Neuronal stem cell (in vitro differentiated cells): ENCODE measurements around the gene RCAN1.

Experiments used
- DNase-seq: peaks from one replicate; pipeline ENCODE4 v3.0.0-alpha.2; 2013; ENCODE audit warnings: low spot score
- H2AFZ ChIP-seq: one replicate; pipeline ENCODE4 v1.6.1; 2013; ENCODE audit warnings: mild to moderate bottlenecking, low read length, inconsistent platforms
- H2AK5ac ChIP-seq: 2 replicates; pipeline ENCODE4 v1.6.1; 2013; ENCODE audit warnings: low read depth, mild to moderate bottlenecking, inconsistent platforms, low read length, moderate library complexity, mixed read lengths
- H2BK120ac ChIP-seq: 2 replicates; pipeline ENCODE4 v1.6.1; 2013; ENCODE audit warnings: low read depth, mild to moderate bottlenecking, inconsistent platforms, low read length, moderate library complexity, mixed read lengths
- H2BK12ac ChIP-seq: one replicate; pipeline ENCODE4 v1.6.1; 2013; ENCODE audit warnings: low read length, inconsistent platforms
- H2BK15ac ChIP-seq: 2 replicates; pipeline ENCODE4 v1.6.1; 2013; ENCODE audit warnings: mild to moderate bottlenecking, low read length, inconsistent platforms, mixed read lengths
- H2BK5ac ChIP-seq: one replicate; pipeline ENCODE4 v1.6.1; 2013; ENCODE audit warnings: inconsistent platforms, mild to moderate bottlenecking, low read length, moderate library complexity
- H3K14ac ChIP-seq: one replicate; pipeline ENCODE4 v1.6.1; 2013; ENCODE audit warnings: low read length, inconsistent platforms
- H3K18ac ChIP-seq: 2 replicates; pipeline ENCODE4 v1.6.1; 2013; ENCODE audit warnings: low read length, inconsistent platforms
- H3K23ac ChIP-seq: 2 replicates; pipeline ENCODE4 v1.6.1; 2013; ENCODE audit warnings: low read depth, mild to moderate bottlenecking, mixed read lengths, low read length, inconsistent platforms; ENCODE audit not compliant: poor library complexity
- H3K27ac ChIP-seq: replicated peaks from 3 replicates; pipeline ENCODE4 v1.5.1; 2013; ENCODE audit warnings: low read length, inconsistent platforms
- H3K27me3 ChIP-seq, 3 experiments: 2 replicates each; pipeline ENCODE4 v1.6.1; 2013; ENCODE audit warnings: low read length in 3 of 3, mild to moderate bottlenecking in 2 of 3, inconsistent platforms in 1 of 3, low read depth in 1 of 3, mixed read lengths in 1 of 3, moderate library complexity in 1 of 3; ENCODE audit not compliant: control insufficient read depth in 3 of 3, insufficient read depth in 3 of 3
- H3K36me3 ChIP-seq, 2 donors: replicated peaks in 1 of 2; 2 replicates each; pipeline ENCODE4 v1.6.1; 2013; ENCODE audit warnings: low read length in 2 of 2; ENCODE audit not compliant: control insufficient read depth in 2 of 2, insufficient read depth in 2 of 2
- H3K4ac ChIP-seq: 2 replicates; pipeline ENCODE4 v1.6.1; 2013; ENCODE audit warnings: inconsistent platforms, mild to moderate bottlenecking, low read length, moderate library complexity
- H3K4me1 ChIP-seq, 2 donors: 1 replicate in 1 of 2; 2 replicates in 1 of 2; pipeline ENCODE4 v1.6.1; 2013; ENCODE audit warnings: low read length in 2 of 2, low read depth in 1 of 2; ENCODE audit not compliant: control insufficient read depth in 2 of 2, insufficient read depth in 1 of 2
- H3K4me2 ChIP-seq: one replicate; pipeline ENCODE4 v1.6.1; 2013; ENCODE audit warnings: mild to moderate bottlenecking, low read length, inconsistent platforms; ENCODE audit not compliant: insufficient read depth, poor library complexity, severe bottlenecking
- H3K4me3 ChIP-seq, 2 donors: 2 replicates each; pipeline ENCODE4 v1.5.1; 2013; ENCODE audit warnings: low read length in 2 of 2, mild to moderate bottlenecking in 2 of 2, inconsistent platforms in 1 of 2, moderate library complexity in 1 of 2
- H3K79me1 ChIP-seq: one replicate; pipeline ENCODE4 v1.6.1; 2013; ENCODE audit warnings: low read depth, mild to moderate bottlenecking, inconsistent platforms, low read length, moderate library complexity
- H3K9ac ChIP-seq: one replicate; pipeline ENCODE4 v1.6.1; 2013; ENCODE audit warnings: mild to moderate bottlenecking, low read depth, low read length, inconsistent platforms; ENCODE audit not compliant: poor library complexity
- H3K9me3 ChIP-seq, 2 donors: replicated peaks in 1 of 2; 2 replicates each; pipeline versions ENCODE3 to v1.6.1; 2013; ENCODE audit warnings: low read length in 2 of 2, mild to moderate bottlenecking in 2 of 2, inconsistent platforms in 1 of 2, low read depth in 1 of 2, mixed read lengths in 1 of 2, moderate library complexity in 1 of 2; ENCODE audit not compliant: control insufficient read depth in 2 of 2, insufficient read depth in 1 of 2
- H4K8ac ChIP-seq: one replicate; pipeline ENCODE4 v1.6.1; 2013; ENCODE audit warnings: low read depth, mild to moderate bottlenecking, inconsistent platforms, low read length, moderate library complexity
- H4K91ac ChIP-seq: one replicate; pipeline ENCODE4 v1.6.1; 2013; ENCODE audit warnings: low read length, low read depth, mild to moderate bottlenecking, inconsistent platforms; ENCODE audit not compliant: poor library complexity
- WGBS, 2 donors: extraction: QIAGEN DNeasy Blood & Tissue Kit; methylation state at CpG; one replicate each; pipeline ENCODE4 v1.1.7; 2013; ENCODE audit warnings: missing lambda C conversion rate in 2 of 2, mixed read lengths in 1 of 2; ENCODE audit not compliant: insufficient read length in 2 of 2, insufficient replicate concordance in 1 of 2; ENCODE audit errors: extremely low coverage in 2 of 2; 5-methylcytosine and 5-hydroxymethylcytosine counted together

The RCAN1 gene

GRCh38 chr21:34531399-34531798 is 83.5 kb downstream of the RCAN1 start:
- Histone ChIP-seq H3K4me3 (no peak overlapping the region), H2AFZ (no peak overlapping the region), H3K4ac (no peak overlapping the region), H3K4me1 (peaks cover 6 to 13% of the 10 kb centered on the region in 2 donors), H2AK5ac (no peak overlapping the region), H3K4me2 (no peak overlapping the region), H3K9me3 (peaks cover 5 to 11% of the 10 kb centered on the region in 2 donors), H3K79me1 (no peaks in the 10 kb centered on the region), H2BK120ac (no peak overlapping the region), H3K14ac (no peak overlapping the region), H3K9ac (no peak overlapping the region), H4K8ac (no peak overlapping the region), H3K27me3 (no peaks in the 10 kb centered on the region), H2BK5ac (no peak overlapping the region), H2BK15ac (no peak overlapping the region), H3K36me3 (no peaks in the 10 kb centered on the region), H3K18ac (no peak overlapping the region), H3K23ac (no peak overlapping the region), H2BK12ac (no peak overlapping the region), H4K91ac (no peak overlapping the region), H3K27ac (no peak overlapping the region)
- no CpG with 5 or more reads among the region's 6 CpGs for WGBS, 2 donors
- DNase-seq = no peak

- Histone ChIP-seq H3K4me2 (no peak overlapping the region), H2BK5ac (no peak overlapping the region), H2BK15ac (no peak overlapping the region), H3K27me3 (no peaks in the 10 kb centered on the region), H3K18ac (no peak overlapping the region), H3K14ac (no peak overlapping the region), H3K4me1 (peaks cover 12 to 15% of the 10 kb centered on the region in 2 donors), H3K36me3 (no peaks in the 10 kb centered on the region), H2AFZ (no peak overlapping the region), H4K91ac (no peak overlapping the region), H2AK5ac (no peak overlapping the region), H2BK12ac (no peak overlapping the region), H3K23ac (no peak overlapping the region), H3K27ac (no peak overlapping the region), H2BK120ac (no peak overlapping the region), H4K8ac (no peak overlapping the region), H3K4ac (no peak overlapping the region), H3K4me3 (no peak overlapping the region), H3K79me1 (no peaks in the 10 kb centered on the region), H3K9me3 (peaks cover 5 to 11% of the 10 kb centered on the region in 2 donors), H3K9ac (no peak overlapping the region)
- no peak for DNase-seq
Measured at GRCh38 chr21:34530261-34530660, 84.7 kb downstream of the RCAN1 start.

GRCh38 chr21:34528131-34528561 is 86.8 kb downstream of the RCAN1 start:
- Histone ChIP-seq H3K79me1 (no peaks in the 10 kb centered on the region), H3K4me1 (peaks cover 10 to 15% of the 10 kb centered on the region in 2 donors), H3K9ac (no peak overlapping the region), H3K9me3 (peaks cover 5 to 7% of the 10 kb centered on the region in 2 donors), H2AK5ac (no peak overlapping the region), H2BK12ac (no peak overlapping the region), H3K36me3 (no peaks in the 10 kb centered on the region), H3K18ac (no peak overlapping the region), H2BK120ac (no peak overlapping the region), H3K4ac (no peak overlapping the region), H4K8ac (no peak overlapping the region), H3K14ac (no peak overlapping the region), H2AFZ (no peak overlapping the region), H3K27me3 (no peaks in the 10 kb centered on the region), H2BK5ac (no peak overlapping the region), H2BK15ac (no peak overlapping the region), H3K4me2 (no peak overlapping the region), H3K4me3 (no peak overlapping the region), H4K91ac (no peak overlapping the region), H3K23ac (no peak overlapping the region), H3K27ac (no peak overlapping the region)
- no peak for DNase-seq
- no CpG with 5 or more reads among the region's 3 CpGs for WGBS, 2 donors

- H3K27ac ChIP-seq = peak overlapping the region; percentile 42
- peak; percentile 54 for DNase-seq
- no peak overlapping the region for H2BK5ac ChIP-seq
- H3K18ac ChIP-seq = no peak overlapping the region
- H3K27me3 ChIP-seq = no peaks in the 10 kb centered on the region
- peaks cover 0 to under 1% of the 10 kb centered on the region in 2 donors for H3K36me3 ChIP-seq
- H3K9ac ChIP-seq = no peak overlapping the region
- H2AFZ ChIP-seq = peak overlapping the region; percentile 74
- H3K4me1 ChIP-seq = peaks cover 10 to 15% of the 10 kb centered on the region in 2 donors
- H3K4me2 ChIP-seq = no peak overlapping the region
- no peak overlapping the region for H3K14ac ChIP-seq
- H3K23ac ChIP-seq = no peak overlapping the region
- H3K9me3 ChIP-seq = peaks cover 5 to 7% of the 10 kb centered on the region in 2 donors
- no peak overlapping the region for H3K4ac ChIP-seq
- WGBS, 2 donors = no CpG with 5 or more reads among the region's 10 CpGs
- no peak overlapping the region for H2BK12ac ChIP-seq
- H2BK120ac ChIP-seq = no peak overlapping the region
- no peak overlapping the region for H4K8ac ChIP-seq
- no peak overlapping the region for H2AK5ac ChIP-seq
- no peak overlapping the region for H2BK15ac ChIP-seq
- peak overlapping the region in 1 of 2 donors; percentile 41 for H3K4me3 ChIP-seq
- no peaks in the 10 kb centered on the region for H3K79me1 ChIP-seq
- H4K91ac ChIP-seq = no peak overlapping the region
Measured at GRCh38 chr21:34526618-34527290, 88.2 kb downstream of the RCAN1 start.
